MCF 10A (cell line): ENCODE measurements around the gene AUTS2. TPM values are rescaled to one million over a fixed set of nuclear protein-coding genes. Genes with fewer than 3 reads are reported as not detected.

Source experiments
- BruUV-seq: library from RNA; stranded (reverse); fragments of 400-500 nt; replicated peaks from 2 replicates; lab custom pipeline; 2021; lab: Mats Ljungman, UMichigan
- CTCF ChIA-PET: fragments of 300-600 bp; sonication (Branson Sonifier 250); formaldehyde crosslinking; extraction: SDS; loops from one replicate; lab custom pipeline; 2021; ENCODE audit warnings: antibody characterized with exemption, inconsistent platforms; lab: Yijun Ruan, JAX
- POLR2A ChIA-PET: fragments of 300-600, 350-650 bp; sonication (Branson Sonifier 250); formaldehyde crosslinking; extraction: SDS; loops from one replicate; lab custom pipeline; 2020; ENCODE audit warnings: antibody characterized with exemption, inconsistent platforms; lab: Yijun Ruan, JAX
- DNase-seq: peaks from one replicate; pipeline ENCODE4 v3.0.0-alpha.2; 2018; ENCODE audit not compliant: unreplicated experiment
- H3K27ac Mint-ChIP-seq: one replicate; pipeline ENCODE4 v1.8.0; 2022; ENCODE audit warnings: mild to moderate bottlenecking, low read depth, mixed read lengths; ENCODE audit not compliant: unreplicated experiment
- H3K27me3 Mint-ChIP-seq: one replicate; pipeline ENCODE4 v1.8.0; 2022; ENCODE audit warnings: mixed read lengths; ENCODE audit not compliant: insufficient read depth, unreplicated experiment
- H3K36me3 Mint-ChIP-seq: one replicate; pipeline ENCODE4 v1.8.0; 2022; ENCODE audit warnings: mild to moderate bottlenecking, moderate library complexity, mixed read lengths; ENCODE audit not compliant: insufficient read depth, unreplicated experiment
- H3K4me1 Mint-ChIP-seq: one replicate; pipeline ENCODE4 v1.8.0; 2022; ENCODE audit warnings: mixed read lengths; ENCODE audit not compliant: insufficient read depth, unreplicated experiment
- H3K4me3 Mint-ChIP-seq: one replicate; pipeline ENCODE4 v1.8.0; 2022; ENCODE audit warnings: mild to moderate bottlenecking, moderate library complexity, mixed read lengths; ENCODE audit not compliant: unreplicated experiment
- H3K9me3 Mint-ChIP-seq: one replicate; pipeline ENCODE4 v1.8.0; 2022; ENCODE audit warnings: mixed read lengths; ENCODE audit not compliant: unreplicated experiment
- CTCF ChIP-seq: fragments of 200-600 bp; IDR thresholded peaks from one replicate; pipeline ENCODE4 v1.8.0; 2022; ENCODE audit warnings: antibody characterized with exemption, mild to moderate bottlenecking; ENCODE audit not compliant: unreplicated experiment
- intact Hi-C: fragments of 100-400 bp; cut with micrococcal nuclease; formaldehyde crosslinking; loops from 2 replicates; pipeline ENCODE4 v1.14.1; 2022
- total RNA-seq: library from RNA; stranded (reverse); gene quantifications from 2 replicates; pipeline ENCODE4 v1.2.3, GENCODE V29; 2022

The AUTS2 gene
- total RNA-seq, 1 experiment from 2014 or later: 1.3 TPM

- no TSS peak for BruUV-seq
- intact Hi-C loops: no loop called here
- no peak for DNase-seq
- POLR2A ChIA-PET: no interaction called here
- TF ChIP-seq CTCF: no peak
- no peaks in the 10 kb centered on the region for H3K4me1 Mint-ChIP-seq
- no peak overlapping the region for H3K27ac Mint-ChIP-seq
- peaks cover 8% of the 10 kb centered on the region for H3K9me3 Mint-ChIP-seq
- H3K4me3 Mint-ChIP-seq: no peak overlapping the region
- H3K36me3 Mint-ChIP-seq: no peaks in the 10 kb centered on the region
- no peaks in the 10 kb centered on the region for H3K27me3 Mint-ChIP-seq
- CTCF ChIA-PET: interaction anchor here (0.6 kb wide), 2 partner anchors 57 to 123 kb away, joined by 3 to 4 read pairs; no protein-coding TSS in a partner anchor
Observed at GRCh38 chr7:70638158-70639107, 1040.2 kb downstream of the AUTS2 start.

GRCh38 chr7:70640266-70640833 is 1042.1 kb downstream of the AUTS2 start:
- no peak for DNase-seq
- H3K27me3 Mint-ChIP-seq: no peaks in the 10 kb centered on the region
- no peak for TF ChIP-seq CTCF
- no peaks in the 10 kb centered on the region for H3K4me1 Mint-ChIP-seq
- intact Hi-C loops: no loop called here
- CTCF ChIA-PET: interaction anchor here (0.5 to 0.7 kb wide), 2 partner anchors 68 to 351 kb away, joined by 3 to 5 read pairs; no protein-coding TSS in a partner anchor
- BruUV-seq: no TSS peak
- no peak overlapping the region for H3K27ac Mint-ChIP-seq
- H3K36me3 Mint-ChIP-seq: no peaks in the 10 kb centered on the region
- no peak overlapping the region for H3K4me3 Mint-ChIP-seq
- POLR2A ChIA-PET: no interaction called here
- peaks cover 8% of the 10 kb centered on the region for H3K9me3 Mint-ChIP-seq

- TF ChIP-seq CTCF: no peak
- ChIA-PET POLR2A (no interaction called here), CTCF (no interaction called here)
- intact Hi-C loops: no loop called here
- no peak for DNase-seq
- H3K27ac Mint-ChIP-seq: no peak overlapping the region
- no peaks in the 10 kb centered on the region for H3K36me3 Mint-ChIP-seq
- peaks cover 8% of the 10 kb centered on the region for H3K9me3 Mint-ChIP-seq
- no TSS peak for BruUV-seq
- no peaks in the 10 kb centered on the region for H3K27me3 Mint-ChIP-seq
- no peaks in the 10 kb centered on the region for H3K4me1 Mint-ChIP-seq
- no peak overlapping the region for H3K4me3 Mint-ChIP-seq
Observed at GRCh38 chr7:70641882-70642281, 1043.6 kb downstream of the AUTS2 start.

- Mint-ChIP-seq H3K27ac (no peak overlapping the region), H3K27me3 (no peaks in the 10 kb centered on the region), H3K36me3 (no peaks in the 10 kb centered on the region), H3K4me1 (no peaks in the 10 kb centered on the region), H3K9me3 (peaks cover 8% of the 10 kb centered on the region), H3K4me3 (no peak overlapping the region)
- DNase-seq: no peak
- no peak for TF ChIP-seq CTCF
- no TSS peak for BruUV-seq
- ChIA-PET POLR2A (no interaction called here), CTCF (no interaction called here)
- intact Hi-C loops: no loop called here
Observed at GRCh38 chr7:70645279-70645678, 1047.0 kb downstream of the AUTS2 start.
